Caki2 (cell line): ENCODE results near the gene CXCL1. TPM values are rescaled to one million over a fixed set of nuclear protein-coding genes. Genes with fewer than 3 reads are reported as not detected.

Experiments used
- DNase-seq: peaks from one replicate; pipeline ENCODE4 v3.0.0-alpha.2; 2015; ENCODE audit warnings: low read depth
- in situ Hi-C: cut with HindIII; loops from 2 replicates; pipeline ENCODE4 v1.10.0; 2016; ENCODE audit warnings: low sequenced_read_pairs, low pct_unique_long_range_greater_than_20kb, mixed read lengths
- total RNA-seq: library from RNA; depleted of rRNA; stranded (reverse); fragments of >200 nt; shearing (Covaris generic); gene quantifications from 2 replicates; pipeline ENCODE4 v1.2.3, GENCODE V29; 2014; ENCODE audit warnings: low replicate concordance

The CXCL1 gene
- total RNA-seq, 1 experiment from 2014 or later: 2.7 TPM

DNA sequence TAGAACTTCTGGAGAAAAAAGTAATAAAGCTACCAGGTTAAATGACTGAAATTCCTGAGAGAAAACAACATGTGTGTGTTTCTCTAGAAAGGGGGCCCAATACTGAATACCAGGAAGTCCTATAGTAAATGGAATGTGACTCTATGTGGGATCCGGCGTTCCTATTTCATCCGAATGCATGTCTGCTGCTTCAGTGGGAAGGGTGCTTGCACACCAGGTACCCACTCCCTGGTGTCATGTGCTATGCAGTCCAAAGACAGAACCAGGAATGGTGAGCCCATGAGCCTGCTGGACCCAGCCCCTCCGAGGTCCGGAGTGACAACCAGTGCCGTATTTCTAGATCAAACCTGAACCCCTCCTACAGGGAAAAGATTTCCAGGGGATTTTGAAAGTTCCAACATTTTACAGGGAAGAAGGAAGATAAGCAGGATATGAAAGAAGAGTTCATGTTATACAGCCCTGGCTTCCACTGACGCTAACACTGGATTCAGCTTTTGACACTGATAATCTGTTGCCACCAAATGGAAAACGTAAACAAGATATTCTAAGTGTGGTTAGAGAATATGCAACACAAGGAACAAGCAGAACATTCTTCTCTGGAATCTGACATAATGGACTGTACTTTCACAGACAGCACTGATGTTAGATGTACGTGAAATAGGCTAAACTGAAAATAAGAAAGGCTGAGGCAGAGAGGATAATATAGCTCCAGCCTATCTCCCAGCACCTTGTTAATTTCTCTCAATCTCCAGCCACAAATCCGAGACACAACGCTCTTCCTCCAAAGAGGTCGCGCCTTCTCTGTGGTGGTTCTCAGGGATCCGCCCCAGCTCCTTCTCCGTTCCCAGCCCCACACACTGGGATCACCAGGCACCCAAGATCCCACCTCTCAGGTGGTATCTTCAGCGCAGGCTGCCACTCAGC, 725 bp upstream of the CXCL1 start:
- in situ Hi-C loops: no loop called here
- no peak for DNase-seq

DNA sequence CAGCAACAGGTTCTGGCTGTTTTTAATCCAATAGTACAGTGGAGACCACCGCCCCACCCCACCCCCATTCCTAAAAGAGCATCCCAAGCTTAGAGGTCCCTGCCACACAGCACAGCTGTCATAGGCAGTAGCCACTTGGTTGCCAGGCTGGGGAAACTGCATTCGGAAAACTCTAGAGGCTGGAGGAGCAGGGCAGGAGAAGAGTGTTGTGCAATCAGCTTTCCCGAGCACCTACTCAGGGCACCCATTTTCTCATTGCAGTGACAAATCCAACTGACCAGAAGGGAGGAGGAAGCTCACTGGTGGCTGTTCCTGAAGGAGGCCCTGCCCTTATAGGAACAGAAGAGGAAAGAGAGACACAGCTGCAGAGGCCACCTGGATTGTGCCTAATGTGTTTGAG, 1.1 kb downstream of the CXCL1 start:
- DNase-seq: peak; percentile 16
- in situ Hi-C loops: no loop called here

DNA sequence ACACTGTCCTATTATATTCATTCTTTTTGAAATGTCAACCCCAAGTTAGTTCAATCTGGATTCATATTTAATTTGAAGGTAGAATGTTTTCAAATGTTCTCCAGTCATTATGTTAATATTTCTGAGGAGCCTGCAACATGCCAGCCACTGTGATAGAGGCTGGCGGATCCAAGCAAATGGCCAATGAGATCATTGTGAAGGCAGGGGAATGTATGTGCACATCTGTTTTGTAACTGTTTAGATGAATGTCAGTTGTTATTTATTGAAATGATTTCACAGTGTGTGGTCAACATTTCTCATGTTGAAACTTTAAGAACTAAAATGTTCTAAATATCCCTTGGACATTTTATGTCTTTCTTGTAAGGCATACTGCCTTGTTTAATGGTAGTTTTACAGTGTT, 1.6 kb downstream of the CXCL1 start:
- in situ Hi-C loops: no loop called here
- no peak for DNase-seq

DNA sequence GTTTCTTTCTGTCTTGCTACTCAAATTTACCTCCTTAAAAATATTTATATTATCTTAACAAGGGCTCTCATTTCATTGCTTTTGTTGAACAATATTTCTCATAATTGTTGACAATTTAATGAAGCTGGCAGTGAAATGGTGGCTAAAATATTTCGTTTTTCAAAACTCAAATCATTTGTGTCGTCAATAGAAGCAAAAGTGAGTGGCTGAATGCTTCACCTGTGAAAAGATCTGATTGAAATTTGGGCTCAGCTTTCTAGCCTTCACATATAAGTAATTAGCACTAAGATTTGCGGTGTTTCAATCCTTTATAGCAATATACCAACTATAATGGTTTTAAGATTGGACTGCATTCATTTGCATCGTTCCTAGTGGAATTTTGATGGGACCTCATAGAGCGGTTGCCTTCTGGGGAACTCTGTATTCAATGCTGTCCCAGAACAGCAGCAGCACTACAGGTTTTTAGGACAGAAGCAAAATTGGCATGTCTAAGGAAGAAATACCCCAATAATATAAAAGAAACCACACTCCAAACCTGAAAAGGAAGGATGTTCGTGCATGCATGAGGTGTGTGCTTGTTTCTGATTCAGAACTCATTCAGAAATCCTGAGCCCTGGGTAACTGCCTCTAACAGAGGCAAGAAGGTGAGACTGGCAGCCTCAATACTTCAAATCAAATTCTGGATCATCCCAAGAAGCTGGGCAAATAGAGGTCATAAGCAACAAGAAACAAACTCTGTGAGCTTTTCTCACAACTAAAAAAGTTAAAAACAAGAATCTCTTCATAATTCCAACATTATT, 2.5 kb downstream of the CXCL1 start:
- in situ Hi-C loops: no loop called here
- no peak for DNase-seq

DNA sequence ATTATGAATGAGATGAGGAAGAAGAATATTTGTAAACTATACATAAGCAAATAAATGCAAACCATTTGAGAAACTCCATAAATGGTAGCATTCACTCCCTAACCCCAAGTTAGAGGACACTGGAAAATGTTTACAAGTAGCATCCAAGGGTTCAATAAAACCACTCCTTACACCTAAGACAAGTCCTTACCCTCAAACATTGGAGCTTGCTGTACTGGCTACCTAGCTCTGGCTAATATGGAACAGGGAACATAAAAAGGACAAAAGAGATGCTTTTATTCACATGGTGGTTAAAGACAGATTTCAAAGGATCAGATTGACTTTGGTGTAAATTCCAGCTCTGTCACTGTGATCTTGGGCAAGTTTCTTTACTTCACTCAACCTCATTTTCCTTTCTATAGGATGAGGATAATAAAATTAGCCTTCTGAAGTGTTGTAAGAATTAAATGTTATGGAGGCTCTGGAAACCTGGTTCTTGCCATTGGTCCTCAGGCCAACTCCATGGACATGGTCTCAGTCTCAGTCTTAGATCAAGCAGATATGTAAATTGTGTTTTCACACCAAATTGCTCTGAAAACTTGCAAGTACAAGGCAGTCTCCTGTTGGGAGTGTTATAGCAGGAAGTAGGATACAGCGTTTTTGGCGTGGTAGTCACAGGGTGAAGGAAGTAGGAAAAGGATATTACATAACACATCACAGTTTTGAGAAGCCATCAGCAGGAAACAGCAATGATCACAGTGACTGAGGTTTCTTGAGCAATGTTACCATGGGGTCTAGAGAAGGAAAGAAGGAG, 3.3 kb downstream of the CXCL1 start:
- in situ Hi-C loops: no loop called here
- DNase-seq: no peak

DNA sequence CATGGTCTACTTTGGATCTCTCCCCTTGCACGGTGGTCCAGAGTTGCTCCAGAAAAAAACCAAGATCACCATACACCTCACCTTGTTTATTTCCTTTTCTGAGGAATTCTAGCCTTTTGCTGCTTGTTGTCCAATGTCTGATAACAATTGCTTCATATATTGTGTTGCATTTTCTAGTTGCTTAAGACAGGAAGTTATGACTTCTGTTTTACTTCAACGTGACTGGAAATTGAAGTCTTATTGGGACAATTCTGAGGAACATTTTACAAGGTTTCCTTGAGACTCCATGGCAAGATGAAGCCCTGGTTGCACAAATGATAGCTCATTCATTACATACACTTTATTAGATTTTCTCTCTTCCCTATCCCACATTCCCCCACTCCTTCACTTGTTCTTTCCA, 5.2 kb downstream of the CXCL1 start:
- DNase-seq: no peak
- in situ Hi-C loops: no loop called here

DNA sequence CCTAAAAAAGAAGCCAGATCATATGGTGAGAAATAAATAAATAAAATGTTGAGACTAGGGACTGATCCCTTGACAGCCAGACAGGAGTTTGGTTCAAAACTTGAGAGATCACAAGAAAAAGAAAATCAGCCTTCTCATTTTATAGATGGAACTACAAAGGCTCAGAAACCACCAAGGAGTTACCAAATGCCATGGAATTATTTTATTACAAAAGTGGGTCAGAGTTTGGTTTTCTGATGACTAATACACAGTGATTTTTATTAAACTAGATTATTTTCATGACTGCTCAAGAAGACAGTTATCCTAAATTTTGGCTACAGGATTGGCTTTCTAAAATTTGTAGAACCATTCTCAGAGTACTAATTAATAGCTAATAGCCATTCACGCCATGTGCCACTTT, 6.2 kb downstream of the CXCL1 start:
- DNase-seq: no peak
- in situ Hi-C loops: no loop called here

DNA sequence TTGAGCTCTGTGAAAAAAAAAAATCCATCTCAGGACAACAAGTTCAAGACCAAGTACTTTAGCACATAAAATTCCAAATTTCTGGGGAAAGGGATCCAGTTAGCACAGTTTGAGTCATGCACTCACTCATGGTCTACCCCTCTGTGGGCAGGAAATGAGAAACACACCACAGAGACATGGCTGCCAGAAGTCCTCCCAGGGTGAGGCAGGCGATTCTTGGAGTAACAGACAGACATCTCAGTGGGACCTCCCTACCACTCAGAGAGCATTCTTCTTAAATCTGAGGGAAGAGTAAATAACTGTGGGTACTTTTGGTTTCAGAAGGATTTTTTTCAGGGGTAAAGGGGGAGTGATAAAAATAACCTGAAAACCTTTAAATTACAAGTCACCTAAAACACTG, 14.1 kb downstream of the CXCL1 start:
- DNase-seq: no peak
- in situ Hi-C loops: no loop called here

DNA sequence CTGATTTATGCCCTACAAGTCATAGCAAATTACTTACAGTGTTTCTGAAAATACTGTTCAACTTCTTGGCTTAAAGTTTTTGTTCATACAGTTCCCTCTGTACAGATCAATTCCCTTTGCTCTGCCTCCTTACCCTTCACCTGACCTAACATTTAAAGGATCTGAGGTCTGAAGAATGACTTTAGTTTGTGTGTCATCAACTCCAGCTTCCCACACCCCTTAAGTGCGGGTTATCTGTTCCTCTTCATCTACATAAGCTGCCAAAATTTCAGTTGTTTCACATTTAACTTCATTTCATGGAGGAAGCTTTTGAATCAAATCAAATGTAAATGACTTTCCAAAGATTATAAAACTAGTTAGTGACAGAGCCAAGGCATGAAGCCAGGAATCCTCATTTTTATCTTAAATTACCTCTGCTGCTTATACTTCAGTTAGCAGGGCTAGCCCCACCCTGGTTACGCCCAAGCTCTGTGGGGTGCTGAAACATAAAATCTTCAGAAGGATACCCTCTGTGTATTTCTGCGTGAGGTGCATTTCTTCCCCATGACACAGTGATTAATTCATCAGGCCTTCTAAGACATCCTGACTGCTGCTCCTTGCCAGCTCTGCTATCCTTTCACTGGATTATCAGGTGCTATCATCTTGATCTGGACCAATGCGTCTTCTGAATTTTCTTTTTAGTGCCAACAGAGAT, 16.5 kb downstream of the CXCL1 start:
- no peak for DNase-seq
- in situ Hi-C loops: no loop called here

DNA sequence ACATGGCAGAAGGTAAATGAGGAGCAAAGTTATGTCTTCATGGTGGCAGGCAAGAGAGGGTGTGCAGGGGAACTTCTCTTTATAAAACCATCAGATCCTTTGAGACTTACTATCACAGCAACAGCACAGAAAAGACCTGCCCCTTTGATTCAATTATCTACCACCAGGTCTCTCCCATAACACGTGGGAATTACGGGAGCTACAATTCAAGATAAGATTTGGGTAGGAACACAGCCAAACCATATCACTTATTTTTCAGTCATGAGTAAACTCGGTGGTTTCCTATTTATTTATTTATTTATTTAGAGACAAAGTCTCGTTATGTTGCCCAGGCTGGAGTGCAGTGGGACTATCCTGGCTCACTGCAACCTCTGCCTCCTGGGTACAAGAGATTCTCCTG, 22.1 kb downstream of the CXCL1 start:
- DNase-seq: no peak
- in situ Hi-C loops: no loop called here

DNA sequence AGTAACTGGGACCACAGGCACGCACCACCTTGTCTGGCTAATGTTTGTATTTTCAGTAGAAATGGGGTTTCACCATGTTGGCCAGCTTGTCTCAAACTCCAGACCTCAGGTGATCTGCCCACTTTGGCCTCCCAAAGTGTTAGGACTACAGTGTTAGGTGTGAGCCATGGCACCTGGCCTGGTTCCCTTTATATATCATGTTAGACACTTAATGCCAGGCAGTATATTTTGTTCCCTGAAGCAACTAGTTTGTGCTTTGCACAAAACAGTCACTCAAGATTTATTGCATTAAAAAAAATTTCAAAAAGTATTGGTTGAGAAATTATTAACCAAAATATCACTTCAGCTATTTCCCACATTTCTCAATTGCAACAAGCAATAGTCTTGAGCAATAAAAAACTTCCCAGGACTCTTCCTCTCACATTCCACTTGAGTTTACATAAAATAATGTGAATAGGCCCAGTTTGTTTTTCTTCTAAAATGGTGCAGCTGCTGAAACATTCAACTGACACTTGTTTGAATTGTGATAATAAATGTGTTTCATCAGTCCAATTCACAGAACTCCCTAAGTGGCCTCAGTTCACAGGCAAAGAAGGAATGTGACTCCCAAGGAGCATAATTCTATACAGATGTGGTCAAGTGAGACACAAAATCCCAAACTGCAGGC, 22.7 kb downstream of the CXCL1 start:
- DNase-seq: peak; percentile 25
- in situ Hi-C loops: no loop called here

DNA sequence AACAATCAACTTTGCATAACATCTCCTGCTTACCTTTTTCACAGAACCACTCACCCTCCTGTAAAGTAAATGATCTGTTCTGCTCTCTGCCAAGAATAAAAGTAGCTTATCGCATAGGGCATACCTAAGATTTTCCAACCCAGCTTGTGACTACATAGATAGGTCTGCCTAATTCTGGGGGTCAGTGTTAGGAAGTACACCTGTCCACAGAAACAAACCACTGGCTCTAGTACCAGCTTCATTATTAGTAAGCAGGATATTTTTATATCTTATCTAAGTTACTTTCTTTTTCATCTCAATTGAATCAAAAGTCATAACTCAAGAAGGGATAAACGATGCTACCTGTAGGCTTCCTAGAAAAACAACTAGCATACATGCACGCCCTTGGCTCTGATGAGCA, 23.8 kb downstream of the CXCL1 start:
- no peak for DNase-seq
- in situ Hi-C loops: no loop called here

DNA sequence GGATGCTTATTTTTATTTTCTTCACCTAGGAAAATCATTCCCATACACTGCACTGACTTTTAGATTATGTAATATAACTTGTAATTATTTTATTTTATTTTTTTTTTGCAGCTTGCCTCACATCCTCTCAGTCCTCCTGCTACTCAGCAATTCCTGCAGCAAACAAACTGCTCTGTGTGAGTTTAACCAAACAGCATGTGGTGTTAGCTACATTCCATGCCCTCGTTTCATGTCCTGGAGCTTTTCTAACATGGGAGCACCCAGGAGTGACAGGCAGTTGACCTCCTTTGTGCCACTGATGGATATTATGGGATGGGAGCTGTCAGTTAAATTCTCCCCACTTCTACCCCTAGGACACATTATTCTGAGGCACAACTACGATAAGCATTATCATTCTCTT, 24.8 kb downstream of the CXCL1 start:
- in situ Hi-C loops: no loop called here
- DNase-seq: no peak

DNA sequence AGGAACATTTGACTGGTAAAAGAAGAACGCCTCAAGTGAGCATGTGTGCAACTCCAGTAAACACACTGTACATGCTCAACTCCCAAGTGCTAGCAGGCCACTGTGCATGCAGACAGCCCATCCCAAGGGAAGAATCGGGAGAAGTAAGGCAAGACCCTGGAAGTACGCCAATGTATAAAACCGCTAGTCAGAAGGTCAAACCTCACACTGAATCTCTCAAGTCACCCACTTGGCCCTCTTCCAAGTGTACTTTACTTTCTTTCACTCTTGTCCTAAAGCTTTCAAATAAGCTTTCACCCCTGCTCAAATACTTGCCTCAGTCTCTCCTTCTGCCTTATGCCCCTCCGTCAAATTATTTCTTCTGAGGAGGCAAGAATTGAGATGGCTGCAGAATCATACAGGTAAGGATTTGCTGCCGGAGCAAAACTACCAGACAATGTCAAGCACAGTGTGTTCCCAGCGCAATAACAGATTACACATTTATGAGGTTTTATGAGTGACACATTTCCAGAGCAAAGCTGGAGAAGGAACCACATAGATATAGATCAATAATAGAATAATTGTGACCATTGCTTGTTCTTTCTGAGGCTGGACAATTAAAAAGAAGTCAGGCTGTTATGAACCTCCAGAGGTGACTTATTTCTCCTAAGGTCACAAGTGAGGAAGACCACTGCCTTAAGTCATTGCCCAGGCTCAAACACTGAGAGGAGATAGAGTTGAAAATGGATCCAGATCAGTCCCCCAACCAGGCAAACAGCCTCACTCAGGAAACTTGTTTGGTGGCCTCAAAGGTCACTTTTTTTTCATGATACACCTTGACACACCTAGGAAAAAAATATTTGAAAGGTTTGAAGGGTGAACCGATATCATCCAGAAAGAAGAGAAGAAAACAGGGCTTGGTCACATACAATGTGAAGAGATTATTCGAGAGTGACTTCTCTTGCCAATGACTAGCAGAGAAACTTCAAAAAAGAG, 26.3 kb downstream of the CXCL1 start:
- in situ Hi-C loops: no loop called here
- DNase-seq: no peak

DNA sequence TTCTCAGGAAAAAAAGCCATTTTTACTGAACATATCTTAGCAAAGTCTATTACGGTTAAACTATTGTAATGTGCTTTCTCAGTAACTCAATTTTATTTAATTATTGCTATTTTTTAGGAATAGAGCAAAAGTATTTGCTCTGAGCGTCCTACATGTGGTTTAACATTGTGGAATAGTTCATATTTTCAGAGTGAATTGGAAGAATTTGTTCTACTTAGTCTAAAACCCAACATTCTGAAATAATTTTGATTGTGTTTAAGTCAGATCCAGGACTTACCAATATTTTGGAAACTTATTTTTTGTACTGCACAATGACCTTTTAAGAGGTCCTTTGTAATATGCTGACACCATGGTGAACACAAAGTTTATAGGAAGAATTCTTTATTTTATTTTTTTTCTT, 27.2 kb downstream of the CXCL1 start:
- in situ Hi-C loops: no loop called here
- DNase-seq: no peak

DNA sequence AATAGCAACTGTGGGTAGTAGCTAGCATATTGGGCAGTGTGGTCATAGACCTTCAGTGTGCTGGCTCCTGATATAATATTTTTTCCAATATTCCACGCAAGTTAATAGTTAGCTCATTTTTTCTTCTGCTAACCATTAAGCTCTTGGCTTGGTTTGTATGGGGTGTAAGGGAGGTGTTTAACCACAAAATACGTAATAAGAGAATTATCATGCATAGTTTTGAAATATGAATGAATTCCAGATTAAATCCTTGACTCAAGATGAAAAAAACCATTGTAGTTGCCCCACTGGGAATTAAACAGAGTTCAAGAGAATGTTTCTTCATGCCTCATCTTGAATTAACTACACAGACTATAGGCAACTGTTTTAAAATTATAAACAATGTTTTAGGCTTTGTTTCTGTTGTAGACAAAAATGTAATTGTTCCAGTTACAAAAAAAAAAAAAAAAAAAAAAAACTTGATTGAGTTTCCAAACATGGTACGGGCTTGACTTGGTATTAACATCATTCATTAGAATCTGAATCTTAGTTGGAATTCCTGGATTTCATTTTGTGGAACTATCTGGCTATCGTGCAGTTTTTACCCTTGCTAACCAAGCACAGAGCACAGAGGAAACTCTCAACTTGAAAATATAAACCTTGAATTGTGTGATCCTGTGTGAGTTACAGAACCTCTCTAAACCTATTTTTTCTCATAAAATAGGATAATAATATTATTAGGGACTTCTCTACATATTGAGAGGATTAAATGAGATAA, 28.4 kb downstream of the CXCL1 start:
- in situ Hi-C loops: no loop called here
- DNase-seq: no peak
